ENCODE measurements around the gene PMEL.
"Not testable (repeated sequence)": the region's sequence is repeated elsewhere in the genome, so short reads cannot be mapped to it uniquely, and the experiment has no call there.

PMEL gene

DNA sequence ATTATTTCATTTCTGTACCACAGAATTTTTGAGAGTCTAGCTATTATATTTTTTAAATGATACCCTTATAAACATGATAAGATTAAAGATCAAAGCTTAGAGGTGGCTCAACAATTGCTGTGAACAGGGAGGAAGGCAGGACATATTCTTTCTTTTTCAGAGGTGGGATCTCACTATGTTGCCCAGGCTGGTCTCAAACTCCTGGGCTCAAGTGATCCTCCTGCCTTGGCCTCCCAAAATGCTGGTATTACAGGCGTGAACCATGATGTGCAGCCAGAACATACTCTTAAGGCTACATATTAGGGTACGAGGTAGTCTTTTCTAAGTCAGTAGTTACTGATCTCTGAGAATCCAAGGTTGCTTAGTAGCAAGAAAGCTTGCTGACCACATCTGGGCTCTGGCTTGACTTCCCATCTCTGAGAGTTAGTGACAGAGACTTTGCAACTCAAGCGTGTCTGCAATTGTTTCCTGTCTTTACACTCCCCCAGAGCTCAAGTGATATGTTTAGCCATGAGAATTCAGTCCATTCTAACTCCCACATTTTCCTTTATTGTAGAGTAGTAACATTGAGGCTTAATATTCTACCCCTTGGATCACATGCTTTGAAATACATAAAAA, 16.6 kb upstream of the PMEL start:
- no peak for DNase-seq

DNA sequence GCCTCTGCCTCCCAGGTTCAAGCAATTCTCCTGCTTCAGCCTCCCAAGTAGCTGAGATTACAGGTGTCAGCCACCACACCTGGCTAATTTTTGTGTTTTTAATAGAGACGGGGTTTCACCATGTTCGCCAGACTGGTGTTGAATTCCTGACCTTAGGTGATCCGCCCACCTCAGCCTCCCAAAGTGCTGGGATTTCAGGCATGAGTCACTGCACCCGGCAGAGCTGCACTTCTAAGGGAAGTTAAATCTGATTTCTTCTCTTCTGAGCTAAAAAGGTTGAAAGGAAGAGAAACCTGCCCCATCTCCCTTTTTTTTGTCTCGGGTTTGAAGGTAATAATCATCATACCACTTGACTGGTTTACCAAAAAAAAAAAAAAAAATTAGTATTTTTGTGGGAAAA, 16.0 kb upstream of the PMEL start:
- DNase-seq: not testable (repeated sequence)

DNA sequence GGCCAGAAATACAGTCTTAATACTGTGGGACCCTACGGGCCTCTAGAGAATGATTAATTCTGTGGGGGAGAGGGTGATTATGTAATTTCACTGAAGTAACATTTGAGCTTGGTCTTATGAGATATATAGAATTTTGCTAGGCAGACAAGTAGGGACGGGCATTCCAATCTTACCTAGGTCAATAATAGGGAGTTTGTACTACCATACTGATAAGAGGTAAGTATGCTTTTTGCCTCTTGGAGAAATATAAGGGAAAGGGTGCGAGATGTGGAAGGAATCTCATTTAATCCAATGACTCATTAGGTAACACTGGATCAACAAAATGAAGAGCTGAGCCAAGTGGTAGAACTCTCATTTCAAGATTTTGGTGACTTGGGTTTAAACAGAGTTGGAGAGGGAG, 13.2 kb upstream of the PMEL start:
- DNase-seq: no peak

DNA sequence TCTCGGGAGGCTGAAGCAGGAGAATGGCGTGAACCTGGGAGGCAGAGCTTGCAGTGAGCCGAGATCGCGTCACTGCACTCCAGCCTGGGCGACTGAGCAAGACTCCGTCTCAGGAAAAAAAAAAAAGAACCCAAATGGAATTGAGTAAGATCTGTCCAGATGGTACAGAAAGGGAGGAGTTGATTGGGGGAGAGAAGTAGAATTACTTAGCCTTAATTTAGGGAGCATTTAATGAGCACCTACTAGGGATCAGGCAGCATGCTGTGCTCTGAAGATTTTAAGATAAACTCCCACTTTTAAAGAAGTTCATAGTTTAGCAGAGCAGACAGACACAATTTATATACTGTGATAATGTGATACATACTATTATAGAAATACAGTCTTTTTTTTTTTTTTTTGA, 12.6 kb upstream of the PMEL start:
- DNase-seq: no peak

DNA sequence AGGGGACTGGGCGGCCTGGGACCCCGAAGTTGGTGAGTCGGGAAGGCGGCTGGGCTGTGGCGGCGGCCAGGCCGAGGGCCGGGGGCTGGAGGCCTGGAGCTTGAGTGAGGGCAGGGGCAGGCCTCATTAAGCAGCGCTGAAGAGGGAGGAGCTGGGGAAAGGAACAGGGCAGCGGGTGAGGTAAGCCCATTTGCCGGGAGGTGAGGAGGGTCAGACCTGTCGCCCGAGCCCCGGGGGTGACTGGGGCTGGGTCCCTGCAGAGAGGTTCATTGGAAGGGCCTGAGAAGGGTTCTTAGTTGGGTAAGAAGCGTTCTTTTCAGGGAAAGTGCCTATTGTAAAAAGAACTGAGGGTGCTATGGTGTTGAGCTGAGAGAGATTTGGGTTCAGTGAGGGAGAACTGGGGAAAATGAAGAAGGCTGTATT, 8.5 kb upstream of the PMEL start:
- DNase-seq: peak in 1 of 2 experiments; percentile 29

DNA sequence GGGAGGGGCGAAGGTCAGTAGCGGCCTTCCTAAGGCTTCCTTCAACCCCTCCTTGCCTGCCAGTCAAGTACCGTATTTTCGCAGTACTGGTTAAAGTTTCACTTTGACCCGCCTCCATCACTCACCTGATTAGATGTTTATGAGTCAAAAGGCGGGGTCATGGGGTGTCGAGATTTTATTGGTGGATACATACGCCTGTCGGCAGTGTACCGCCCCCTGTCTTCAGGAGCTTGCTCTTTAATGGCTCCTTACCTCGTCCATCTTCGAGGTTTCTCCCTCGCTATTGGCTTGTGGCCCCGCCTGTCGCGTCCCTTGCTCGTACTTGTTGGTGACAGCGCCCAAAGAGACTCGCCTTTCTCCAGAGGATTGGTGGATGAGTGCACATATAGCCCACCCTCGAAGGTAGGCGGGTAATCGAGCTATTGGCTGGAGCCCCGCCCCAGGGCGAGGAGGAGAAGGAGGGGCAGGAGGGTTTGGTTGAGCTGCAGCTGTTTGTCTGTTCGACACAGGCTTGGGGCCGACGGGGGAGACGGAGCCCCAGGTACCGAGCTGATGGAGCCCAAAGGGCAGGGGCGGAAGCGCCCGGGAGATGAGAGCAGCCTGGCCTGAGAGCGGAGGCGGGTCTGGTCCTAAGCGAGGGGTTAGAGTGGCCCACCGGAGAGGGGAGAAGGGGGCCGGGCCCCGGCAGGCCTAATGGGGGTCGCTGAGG, 7.9 kb upstream of the PMEL start, which contains the start of gene RAB5B:
Gene RAB5B (plus strand): TSS at position 480 of the 709 bp plus-strand sequence. CDS start 12,883 bp downstream, outside the sequence.
- DNase-seq: peak; percentile 99 to 100

DNA sequence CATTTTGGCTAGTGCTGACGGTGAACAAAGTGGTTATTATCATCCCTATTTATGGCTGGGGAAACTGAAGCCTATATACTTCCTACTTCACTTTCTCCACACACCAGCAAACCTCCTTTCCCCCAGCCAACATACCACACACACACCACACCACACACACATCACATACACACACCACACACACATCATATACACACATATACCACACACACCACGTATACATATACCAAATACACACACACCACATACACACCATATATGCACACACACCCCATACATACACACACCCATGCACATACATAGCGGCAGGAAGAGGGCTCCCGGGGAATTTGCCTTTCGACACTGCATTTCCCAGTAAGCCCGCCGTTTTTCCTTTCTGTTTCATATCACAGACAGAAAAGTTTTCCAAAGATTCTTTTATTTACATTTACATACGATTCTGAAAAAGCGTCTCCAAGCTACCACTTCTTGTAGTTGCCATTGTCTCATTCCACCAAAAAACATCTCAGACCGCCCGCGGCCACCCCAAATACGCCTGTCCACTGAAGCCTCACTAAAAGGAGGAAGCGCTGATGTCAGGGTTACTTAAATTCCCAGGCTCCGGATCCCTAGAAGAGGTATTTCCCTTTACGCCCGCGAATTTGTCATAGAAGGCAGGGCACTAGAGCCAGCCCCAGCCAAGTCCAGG, 7.2 kb upstream of the PMEL start:
- no peak for DNase-seq

DNA sequence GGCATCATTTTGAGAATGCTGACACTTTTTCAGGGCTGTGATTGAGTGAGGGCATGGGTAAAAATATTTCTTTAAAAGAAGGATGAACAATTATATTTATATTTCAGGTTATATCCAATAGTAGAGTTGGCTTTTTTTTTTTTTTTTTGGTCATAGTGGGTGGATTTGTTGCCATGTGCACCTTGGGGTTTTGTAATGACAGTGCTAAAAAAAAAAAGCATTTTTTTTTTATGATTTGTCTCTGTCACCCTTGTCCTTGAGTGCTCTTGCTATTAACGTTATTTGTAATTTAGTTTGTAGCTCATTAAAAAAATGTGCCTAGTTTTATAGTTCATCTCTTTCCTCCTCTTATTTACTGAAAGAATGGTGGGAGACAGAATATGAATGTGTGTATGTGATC, 6.6 kb upstream of the PMEL start:
- no peak for DNase-seq

DNA sequence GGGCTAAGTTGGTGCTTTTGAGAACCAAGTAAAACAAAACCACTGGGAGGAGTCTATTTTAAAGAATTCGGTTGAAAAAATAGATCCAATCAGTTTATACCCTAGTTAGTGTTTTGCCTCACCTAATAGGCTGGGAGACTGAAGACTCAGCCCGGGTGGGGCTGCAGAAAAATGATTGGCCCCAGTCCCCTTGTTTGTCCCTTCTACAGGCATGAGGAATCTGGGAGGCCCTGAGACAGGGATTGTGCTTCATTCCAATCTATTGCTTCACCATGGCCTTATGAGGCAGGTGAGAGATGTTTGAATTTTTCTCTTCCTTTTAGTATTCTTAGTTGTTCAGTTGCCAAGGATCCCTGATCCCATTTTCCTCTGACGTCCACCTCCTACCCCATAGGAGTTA, 6.2 kb upstream of the PMEL start:
- DNase-seq: no peak

DNA sequence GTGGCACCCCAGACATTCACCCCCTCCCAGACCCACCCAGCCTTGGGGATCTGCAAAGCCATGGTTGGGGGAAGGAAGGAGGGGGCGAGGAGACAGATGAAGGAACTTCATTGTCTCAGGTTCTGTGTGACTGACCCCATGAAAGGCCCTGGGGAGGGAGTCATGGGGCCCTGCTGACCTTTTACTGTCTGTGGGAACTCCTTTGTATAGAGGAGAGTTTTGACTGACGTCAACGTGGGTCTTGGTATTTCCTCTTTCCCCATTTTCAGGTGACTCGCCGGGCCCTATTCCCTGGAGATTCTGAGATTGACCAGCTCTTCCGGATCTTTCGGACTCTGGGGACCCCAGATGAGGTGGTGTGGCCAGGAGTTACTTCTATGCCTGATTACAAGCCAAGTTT, 4.9 kb upstream of the PMEL start:
- no peak for DNase-seq

DNA sequence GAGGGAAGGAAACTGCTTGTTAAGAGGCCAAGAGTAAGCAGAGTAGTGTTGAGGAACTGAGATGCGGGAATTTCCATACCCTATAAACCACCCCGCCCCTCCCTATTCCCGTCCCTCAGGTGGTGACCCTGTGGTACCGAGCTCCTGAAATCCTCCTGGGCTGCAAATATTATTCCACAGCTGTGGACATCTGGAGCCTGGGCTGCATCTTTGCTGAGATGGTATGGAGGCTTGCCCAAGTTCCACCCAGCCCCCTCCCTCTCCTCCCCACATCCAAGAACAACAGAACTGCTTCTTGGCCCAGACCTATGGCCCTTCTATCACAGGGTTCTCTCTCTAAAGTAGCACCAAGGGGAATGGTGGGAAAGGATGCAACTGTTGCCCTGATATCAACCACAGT, 3.5 kb upstream of the PMEL start:
- DNase-seq: no peak

DNA sequence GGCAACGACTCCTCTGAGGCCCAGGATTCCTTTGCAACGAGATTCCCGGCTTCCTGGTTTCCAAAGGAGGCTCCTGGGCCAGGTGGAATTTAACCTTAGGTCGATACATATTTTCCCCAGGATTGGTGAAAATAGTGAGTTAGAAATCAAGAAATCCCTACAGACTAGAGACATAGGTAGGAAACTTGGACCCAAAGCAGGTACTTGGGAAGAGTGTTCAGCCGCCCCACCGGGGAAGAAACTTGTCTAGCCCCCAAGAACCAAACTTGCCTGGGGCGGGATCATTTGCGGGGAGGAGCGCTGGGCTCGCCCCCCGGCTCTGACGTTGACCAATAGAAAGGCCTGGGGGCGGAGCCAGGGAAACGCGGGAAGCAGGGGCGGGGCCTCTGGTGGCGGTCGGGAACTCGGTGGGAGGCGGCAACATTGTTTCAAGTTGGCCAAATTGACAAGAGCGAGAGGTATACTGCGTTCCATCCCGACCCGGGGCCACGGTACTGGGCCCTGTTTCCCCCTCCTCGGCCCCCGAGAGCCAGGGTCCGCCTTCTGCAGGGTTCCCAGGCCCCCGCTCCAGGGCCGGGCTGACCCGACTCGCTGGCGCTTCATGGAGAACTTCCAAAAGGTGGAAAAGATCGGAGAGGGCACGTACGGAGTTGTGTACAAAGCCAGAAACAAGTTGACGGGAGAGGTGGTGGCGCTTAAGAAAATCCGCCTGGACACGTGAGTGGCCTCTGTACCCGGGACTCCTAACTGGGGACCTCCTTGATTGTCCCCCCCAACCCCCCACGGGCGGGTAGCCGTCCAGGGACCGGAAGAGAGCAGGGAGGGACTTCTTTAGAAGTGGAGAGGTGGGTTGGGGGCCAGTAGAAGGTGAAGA, 803 bp upstream of the PMEL start, which contains the start of gene CDK2:
Gene CDK2 (plus strand): TSS at position 423 of the 874 bp plus-strand sequence. CDS start 179 bp downstream, at position 602.
- peak; percentile 53 to 81 for DNase-seq

DNA sequence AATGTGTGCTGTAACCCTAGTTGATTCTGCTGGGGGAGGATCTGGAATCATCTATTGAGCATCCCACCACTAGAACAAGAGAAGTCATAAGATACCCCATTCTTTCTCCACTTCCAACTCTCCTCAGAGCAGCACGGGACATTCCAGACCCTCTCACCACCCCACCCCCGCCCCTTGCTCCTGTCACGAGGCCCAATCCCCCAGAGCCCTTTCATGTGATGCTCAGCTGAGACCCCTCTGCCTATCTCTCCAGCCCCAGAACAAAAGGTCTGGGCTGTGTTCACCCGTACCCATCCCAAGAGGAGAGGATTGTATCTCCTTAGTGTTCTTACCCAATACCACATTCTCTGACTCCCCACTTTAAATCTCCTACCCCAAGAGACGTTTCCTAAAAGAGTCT, 602 bp downstream of the PMEL start:
- DNase-seq: no peak

DNA sequence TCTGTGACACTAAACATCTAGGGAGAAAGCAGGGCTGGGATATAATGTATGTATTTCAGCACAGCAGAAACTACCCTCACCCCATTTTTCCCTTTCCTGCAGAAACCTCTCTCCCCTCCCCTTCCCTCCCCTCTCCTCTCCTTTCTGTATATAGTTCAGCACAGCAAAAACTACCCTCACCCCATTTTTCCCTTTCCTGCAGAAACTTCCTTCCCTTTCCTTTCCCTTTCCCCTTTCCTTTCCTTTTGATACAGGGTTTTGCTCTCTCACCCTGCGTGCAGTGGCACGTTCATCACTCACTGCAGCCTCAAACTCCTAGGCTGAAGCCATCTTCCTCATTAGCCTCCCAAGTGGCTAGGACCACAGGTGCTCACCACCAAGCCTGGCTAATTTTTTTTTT, 2.1 kb downstream of the PMEL start:
- DNase-seq: no peak

DNA sequence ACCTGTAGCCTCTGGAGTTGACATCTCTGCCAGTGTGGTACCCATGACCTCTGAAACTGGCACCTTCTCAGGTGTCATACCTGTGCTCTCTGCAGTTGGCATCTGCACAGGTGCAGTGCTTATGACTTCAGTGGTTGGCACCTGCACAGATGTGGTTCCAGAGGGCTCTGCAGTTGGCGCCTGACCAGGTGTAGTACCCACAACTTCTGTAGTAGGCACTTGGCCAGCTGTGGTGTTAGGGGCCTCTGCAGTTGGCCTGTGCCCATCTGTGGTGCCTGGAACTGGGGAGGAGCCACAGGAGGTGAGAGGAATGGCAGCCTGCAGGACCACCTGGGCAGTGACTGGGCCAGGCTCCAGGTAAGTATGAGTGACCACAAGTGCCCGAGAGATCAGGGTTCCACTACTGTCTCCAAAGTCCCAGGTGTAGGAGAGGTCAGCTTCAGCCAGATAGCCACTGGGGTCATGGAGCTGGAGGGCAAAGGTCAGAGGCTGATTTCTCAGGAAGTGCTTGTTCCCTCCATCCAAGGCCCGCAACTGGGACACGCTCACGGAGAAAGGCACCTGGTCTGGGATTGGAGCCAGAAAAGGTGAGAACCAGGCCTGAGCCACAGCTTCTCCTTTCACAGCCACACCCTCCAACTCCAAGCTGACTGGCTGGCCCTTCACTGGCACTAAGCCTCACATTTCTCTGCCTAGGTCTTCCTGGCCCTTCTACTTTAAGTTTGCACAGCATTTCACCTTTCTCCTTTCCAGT, 8.6 kb downstream of the PMEL start:
- DNase-seq: no peak

DNA sequence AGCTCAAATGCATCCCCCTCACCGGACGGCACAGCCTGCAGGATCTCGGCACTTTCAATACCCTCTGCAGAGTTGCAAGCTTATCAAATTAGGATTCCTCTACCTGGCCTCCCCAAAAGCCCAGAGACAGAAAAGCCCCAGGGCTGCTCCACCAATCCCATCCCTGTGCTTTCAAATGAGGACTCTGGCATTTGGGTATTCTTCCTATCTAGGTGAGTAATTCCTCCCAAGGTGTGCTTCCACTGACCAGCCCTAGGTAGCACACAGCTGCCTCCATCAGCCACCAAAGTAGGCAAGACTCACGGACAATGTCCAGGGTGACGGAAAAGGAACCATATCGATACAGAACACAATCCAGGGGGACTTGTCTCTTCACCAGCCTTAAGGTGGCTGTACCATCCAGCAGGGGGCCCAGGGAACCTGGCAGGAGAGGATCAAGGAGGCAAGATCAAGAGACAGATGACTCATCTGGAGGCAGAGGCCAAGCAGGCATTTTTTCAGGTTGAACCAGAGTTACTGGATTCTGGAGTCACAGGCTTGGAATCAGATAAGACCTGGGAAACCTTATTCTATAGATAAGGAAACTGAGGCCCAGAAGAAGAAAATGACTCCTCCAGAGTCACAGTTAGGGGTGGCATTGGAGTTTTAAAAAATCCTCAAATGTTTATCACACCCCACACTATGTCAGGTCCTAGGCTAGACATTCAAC, 9.9 kb downstream of the PMEL start:
- DNase-seq: peak in 1 of 2 experiments; percentile 2

DNA sequence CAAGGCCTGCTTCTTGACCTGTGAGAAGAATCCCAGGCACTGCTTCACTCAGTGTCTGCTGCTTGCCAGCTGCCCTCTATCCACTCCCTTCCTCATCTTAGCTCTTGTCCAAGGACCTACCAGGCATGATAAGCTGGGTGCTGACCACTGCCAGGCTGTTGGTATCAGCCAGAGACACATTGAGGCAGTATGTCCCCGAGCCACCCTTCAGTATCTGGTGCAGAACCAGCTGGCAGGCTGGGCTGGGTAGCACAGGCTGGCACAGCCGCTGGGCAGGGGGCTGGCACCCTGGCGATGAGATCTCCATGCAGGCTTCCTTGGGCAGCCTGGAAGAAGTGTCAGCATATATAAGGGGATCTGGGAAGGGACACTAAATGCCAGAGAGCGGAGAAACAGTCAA, 10.5 kb downstream of the PMEL start:
- DNase-seq: no peak

DNA sequence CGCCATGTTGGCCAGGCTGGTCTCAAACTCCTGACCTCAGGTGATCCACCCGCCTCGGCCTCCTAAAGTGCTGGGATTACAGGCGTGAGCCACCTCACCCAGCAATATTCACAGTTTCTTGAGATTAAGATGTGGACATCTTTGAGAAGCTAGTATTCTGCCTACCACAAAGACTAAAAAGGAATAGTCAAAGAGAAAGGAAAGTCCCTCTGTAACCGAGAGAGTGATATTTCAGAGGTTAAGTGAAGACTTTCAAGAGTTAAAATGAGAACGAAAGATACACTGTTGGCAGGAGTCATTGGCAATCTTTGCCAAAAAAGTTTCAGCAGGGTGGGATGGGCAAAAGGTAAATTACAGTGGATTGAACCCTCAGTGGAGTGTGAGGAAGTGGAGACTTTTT, 19.3 kb downstream of the PMEL start:
- DNase-seq: no peak

DNA sequence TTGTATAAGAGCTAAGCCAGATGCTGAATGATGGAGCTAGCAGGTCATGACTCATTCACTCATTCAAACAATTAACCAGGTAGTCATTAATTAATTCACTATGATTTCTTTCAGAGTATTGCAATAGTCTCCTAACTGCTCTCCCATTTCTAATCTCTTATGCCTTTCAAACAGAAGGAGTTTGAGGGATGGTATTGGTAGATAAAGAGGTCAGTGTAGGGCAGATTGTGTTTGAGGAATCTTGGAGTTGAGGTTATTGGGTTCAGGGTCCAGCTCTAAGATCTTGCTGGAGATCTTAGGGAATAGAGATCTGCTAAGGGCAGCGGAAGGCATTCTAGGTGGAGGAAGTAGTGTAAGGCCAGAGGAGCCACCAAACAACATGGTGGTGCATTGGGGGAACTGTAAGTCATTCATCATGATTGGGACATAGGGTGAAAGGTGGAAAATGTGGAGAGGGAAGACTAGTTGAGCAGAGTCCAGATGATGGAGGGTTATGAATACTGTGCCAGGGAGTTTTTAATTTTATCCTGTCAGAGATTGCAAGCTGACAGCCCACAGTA, 23.2 kb downstream of the PMEL start:
- DNase-seq: no peak

DNA sequence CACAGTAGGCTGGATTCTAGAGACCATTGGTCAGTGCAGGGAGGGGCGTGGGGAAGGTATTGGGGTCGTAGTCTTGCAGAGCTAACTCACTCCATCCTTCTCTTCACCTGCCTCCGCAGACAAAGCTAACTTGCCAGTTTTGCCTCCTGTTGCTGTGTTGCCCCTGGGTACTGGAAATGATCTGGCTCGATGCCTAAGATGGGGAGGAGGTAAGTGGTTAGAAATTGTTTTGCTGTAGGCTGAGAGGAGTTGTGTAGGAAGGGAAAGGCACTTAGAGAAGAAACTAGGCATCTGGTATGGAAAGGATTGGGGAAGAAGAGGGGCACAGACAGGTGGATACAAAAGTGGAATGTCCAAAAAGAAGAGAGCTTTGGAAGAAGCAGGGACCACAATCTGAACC, 23.8 kb downstream of the PMEL start:
- no peak for DNase-seq

DNA sequence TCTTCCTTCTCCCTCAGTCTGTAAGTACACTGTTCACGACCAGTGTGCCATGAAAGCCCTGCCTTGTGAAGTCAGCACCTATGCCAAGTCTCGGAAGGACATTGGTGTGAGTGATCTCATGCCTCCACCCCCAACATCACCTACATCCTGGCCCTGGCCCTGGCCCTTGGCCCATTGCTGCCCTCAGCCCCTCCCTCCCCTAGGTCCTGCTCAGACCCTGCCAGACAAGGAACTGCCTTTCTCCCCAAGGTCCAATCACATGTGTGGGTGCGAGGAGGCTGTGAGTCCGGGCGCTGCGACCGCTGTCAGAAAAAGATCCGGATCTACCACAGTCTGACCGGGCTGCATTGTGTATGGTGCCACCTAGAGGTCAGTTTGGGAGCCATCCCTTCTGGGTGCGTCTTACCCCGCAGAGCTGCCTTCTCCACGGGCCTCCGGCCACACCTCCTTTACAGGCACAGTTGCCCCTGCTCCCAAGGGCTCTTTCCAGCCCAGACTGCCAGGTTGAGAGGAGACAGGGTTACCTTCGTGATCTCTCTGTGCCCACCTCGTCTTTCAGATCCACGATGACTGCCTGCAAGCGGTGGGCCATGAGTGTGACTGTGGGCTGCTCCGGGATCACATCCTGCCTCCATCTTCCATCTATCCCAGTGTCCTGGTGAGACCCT, 25.6 kb downstream of the PMEL start:
- peak; percentile 74 to 78 for DNase-seq
